ENCODE results near the gene CTSG. TPM values are rescaled to one million over a fixed set of nuclear protein-coding genes. Genes with fewer than 3 reads are reported as not detected.
"Not testable (repeated sequence)": the region's sequence is repeated elsewhere in the genome, so short reads cannot be mapped to it uniquely, and the experiment has no call there.

CTSG gene
- polyA plus RNA-seq (ENCODE audit: insufficient read length in 12 of 12) = 1 to 10 TPM in 5 of 12 donors, under 1 TPM in 5, not detected in 2; 0.45 to 5.4 (median 0.91) TPM
- long read RNA-seq, donor 1 = 0 reads
- long read RNA-seq, donor 2, partial matches to known transcripts = 0 of 2 reads
- long read RNA-seq, donor 2, other reads (novel, unspliced or antisense) = 0 of 2 reads
- long read RNA-seq, donor 3 = 0 reads
- long read RNA-seq, donor 4, partial matches to known transcripts = 0 of 1 reads
- long read RNA-seq, donor 4, other reads (novel, unspliced or antisense) = 0 of 1 reads
- long read RNA-seq, donor 5 = 0 reads
- long read RNA-seq, donor 6, partial matches to known transcripts = 0 of 1 reads
- long read RNA-seq, donor 6, other reads (novel, unspliced or antisense) = 0 of 1 reads
- long read RNA-seq, donor 7 = 0 reads
- long read RNA-seq, donor 8, partial matches to known transcripts = 0 of 1 reads
- long read RNA-seq, donor 8, other reads (novel, unspliced or antisense) = 0 of 1 reads
- long read RNA-seq, donor 9 = 0 reads
- long read RNA-seq, donor 10 = 0 reads
- long read RNA-seq, donor 11, partial matches to known transcripts = 0 of 1 reads
- long read RNA-seq, donor 11, other reads (novel, unspliced or antisense) = 0 of 1 reads

DNA sequence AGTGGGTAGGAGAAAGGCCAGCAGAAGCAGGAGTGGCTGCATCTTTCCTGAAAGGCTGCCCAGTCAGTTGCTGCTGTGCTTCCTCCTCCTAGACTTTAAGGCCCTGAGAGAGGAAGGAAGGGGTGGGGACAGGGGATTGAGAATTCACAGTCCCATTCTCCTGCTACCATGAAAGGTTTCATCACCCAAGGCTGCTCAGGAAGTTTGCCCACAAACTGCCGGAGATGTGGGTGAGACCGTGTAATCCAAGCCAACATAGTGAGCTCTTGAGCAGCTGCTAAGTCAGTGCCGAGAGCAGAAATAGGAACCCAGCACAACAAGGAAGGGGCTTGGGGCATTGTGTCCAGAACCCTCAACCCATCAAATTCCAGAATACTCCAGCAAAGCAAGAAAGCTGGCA is at the start of gene CTSG:
Gene CTSG (minus strand): TSS at position 69 of the 400 bp plus-strand sequence. CDS start 27 bp downstream, at position 42.
- no peak for DNase-seq

GRCh38 chr14:24613747-24614146 is 37.7 kb upstream of the CTSG start:
- no peak for DNase-seq

- no peak for DNase-seq
Observed at GRCh38 chr14:24613241-24613640, 37.2 kb upstream of the CTSG start.

GRCh38 chr14:24612196-24612595 is 36.1 kb upstream of the CTSG start:
- DNase-seq = no peak

GRCh38 chr14:24609655-24610344 is 33.8 kb upstream of the CTSG start, which contains the start of gene GZMH:
TSS of gene GZMH (minus strand) at chr14:24609685. CDS start at chr14:24609613, 72 bp downstream.
- no peak for DNase-seq

DNA sequence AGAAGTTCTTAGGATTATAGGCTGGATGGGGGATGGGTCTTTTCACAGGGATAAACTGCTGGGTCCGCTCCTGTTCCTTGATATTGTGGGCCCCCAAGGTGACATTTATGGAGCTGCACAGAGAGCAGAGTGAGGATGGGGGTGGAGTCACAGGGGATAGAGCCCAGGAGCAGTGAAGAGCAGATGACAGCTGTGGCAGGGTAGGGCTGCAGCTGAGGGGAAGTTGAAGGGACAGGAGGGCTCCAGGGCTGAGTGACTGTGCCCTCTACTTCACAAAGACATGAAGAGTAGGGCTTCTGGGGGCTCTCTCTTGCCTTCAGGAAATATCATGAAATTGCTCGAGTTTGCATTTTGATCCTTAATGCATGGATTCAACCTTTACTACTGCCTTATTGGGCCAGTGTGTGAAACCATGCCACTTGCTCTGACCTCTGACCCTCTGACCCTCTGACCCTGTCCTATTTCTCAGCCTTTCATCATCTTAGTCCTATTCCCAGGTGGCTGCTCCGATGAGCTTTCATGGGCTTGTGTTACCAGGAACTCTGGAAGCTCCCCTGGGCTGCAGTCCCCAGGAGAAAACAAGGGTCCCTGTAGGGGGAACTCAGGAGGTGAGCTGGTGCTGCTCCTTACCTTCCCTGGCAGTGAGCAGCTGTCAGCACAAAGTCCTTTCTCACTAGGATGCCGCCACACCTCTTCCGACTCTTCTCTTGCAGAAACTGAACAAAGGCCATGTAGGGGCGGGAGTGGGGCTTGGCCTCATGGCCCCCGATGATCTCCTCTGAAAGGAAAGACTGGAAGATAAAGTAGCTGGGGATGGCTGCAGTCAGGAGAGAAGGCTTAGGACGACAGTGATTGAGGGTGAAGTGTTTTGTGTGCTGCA is 31.8 kb upstream of the CTSG start:
- DNase-seq = no peak

- DNase-seq = no peak
Observed at GRCh38 chr14:24607081-24607480, 31.0 kb upstream of the CTSG start.

GRCh38 chr14:24606297-24606696 is 30.2 kb upstream of the CTSG start:
- DNase-seq = no peak

DNA sequence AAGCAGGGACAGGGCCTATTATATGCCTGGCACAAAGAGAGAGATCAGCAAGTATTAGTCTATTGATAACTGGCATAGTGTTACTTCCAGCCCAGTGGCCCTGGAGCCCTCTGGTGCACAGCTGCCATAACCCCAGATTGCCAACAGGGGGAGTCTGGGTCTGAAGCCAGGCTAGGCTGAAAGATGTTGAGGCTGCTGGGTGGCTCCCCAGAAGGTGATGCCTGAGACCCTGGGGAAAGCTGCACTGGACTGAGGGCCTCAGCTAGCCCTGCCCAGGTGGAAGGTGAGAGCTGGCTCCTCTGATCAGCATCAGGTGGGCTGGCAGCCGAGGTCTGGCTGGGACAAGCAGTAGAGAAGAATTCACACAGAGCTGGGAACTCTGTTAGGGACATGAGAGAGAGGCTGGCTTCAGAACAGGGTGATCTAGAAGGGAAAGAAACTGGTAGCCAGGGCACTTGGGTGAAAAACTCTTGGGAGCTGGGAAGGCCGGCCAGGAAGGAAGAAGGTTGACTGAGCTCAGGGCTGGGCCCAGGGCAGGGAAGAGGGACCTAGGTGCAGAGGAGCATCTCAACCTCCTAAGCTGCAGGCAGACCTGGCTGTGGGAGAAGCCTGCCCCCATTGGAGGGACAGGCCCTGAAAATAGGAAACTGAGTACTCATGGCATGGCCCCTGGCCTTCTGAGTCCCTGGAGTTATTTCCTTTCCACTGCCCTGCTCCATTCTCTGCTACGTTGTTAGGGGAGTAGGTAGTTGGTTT is 29.6 kb upstream of the CTSG start:
- no peak for DNase-seq

DNA sequence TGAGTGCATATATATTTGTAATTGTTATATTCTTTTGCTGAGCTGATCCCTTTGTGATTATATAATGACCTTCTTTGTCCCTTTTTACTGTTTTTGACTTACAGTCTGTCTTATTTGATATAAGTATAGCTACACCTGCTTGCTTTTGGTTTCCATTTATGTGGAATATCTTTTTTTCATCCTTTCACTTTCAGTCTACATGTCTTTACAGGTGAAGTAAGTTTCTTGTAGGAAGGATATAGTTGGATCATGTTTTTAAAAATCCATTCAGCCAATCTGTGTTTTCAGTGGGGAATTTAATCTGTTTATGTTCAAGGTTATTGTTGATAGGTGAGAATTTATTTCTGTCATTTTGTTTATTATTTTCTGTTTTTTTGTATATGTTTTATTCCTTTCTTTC is 21.4 kb upstream of the CTSG start:
- no peak for DNase-seq

GRCh38 chr14:24595073-24595808 is 19.2 kb upstream of the CTSG start:
- DNase-seq = no peak

GRCh38 chr14:24591004-24591403 is 15.0 kb upstream of the CTSG start:
- not testable (repeated sequence) for DNase-seq

DNA sequence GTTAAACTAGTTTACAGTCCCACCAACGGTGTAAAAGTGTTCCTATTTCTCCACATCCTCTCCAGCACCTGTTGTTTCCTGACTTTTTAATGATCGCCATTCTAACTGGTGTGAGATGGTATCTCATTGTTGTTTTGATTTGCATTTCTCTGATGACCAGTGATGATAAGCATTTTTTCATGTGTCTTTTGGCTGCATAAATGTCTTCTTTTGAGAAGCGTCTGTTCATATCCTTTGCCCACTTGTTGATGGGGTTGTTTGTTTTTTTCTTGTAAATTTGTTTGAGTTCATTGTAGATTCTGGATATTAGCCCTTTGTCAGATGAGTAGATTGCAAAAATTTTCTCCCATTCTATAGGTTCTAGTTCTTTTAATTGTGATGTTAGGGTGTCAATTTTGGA is 8.4 kb upstream of the CTSG start:
- not testable (repeated sequence) for DNase-seq

DNA sequence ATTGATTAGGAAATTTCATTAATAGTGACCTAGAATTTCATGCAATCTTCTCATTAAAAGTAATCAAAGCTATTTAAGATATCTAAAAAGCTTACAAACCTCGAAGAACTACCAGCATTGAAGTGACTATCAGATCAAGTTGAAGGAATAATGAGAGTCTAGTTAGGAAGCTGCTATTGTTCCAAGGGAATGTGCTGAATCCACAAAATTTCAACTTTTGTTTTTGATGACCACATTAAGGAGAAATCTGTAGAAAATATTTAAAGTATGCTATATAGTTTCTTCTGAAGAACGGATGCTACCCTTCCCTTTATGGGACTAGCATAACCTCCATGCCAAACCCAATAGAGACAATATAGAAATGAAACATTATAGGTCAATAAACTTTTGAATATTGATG is 2.5 kb upstream of the CTSG start:
- DNase-seq = no peak

DNA sequence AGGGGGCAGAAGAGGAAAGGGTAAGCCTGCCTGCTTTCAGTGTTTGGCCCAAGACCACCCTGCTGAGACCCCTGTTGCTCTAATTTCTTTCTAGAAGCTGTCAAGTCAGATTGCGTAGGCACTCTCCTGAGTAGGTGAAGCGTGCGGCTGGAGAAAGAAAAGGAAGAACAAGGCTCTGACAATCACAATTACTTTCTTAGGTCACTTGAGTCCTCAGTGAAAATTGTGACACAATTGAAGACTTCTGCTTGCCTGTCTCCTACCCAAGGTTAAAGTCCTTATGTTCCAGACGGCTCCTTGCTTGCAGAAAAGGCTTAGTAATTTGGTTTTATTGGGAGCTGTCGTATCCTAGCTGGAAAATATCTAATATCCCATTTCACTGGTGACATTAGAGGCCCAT is 721 bp upstream of the CTSG start:
- DNase-seq = no peak

- DNase-seq = no peak
Observed at GRCh38 chr14:24574206-24574774, 1.8 kb downstream of the CTSG start.

DNA sequence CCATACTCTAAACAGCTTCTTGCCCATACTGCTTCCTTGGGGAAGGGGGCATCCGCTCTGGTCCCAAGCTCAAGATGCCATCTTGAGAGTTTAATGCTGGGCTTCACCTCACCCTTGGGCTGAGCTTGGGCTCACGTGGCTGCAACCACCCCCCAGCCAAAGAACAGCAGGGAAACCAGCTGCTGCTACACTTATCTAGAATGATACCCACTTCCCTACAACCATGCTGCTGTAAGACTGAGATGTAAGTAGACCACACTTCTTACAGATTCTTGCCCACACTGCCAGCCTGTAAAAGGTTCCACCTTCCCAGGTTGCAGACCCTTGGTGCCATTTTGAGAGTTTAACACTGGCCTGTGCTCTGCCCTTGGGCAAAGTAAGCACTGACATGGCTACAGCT is 9.7 kb downstream of the CTSG start:
- DNase-seq = no peak

- no peak for DNase-seq
Observed at GRCh38 chr14:24565766-24566165, 10.3 kb downstream of the CTSG start.

GRCh38 chr14:24563505-24563904 is 12.5 kb downstream of the CTSG start:
- no peak for DNase-seq

GRCh38 chr14:24556756-24557155 is 19.3 kb downstream of the CTSG start:
- no peak for DNase-seq
